DOHH2 (cell line): ENCODE measurements around the gene MTCH1.

Experiments
- H3F3A ChIP-seq: fragments of 200-600 bp; sonication (generic), shearing (Covaris generic); 2 replicates; pipeline ENCODE4 v1.6.0; 2016; ENCODE audit warnings: antibody characterized with exemption, mild to moderate bottlenecking; ENCODE audit not compliant: control insufficient read depth, insufficient read depth
- H3K27ac ChIP-seq: fragments of 200-600 bp; sonication (generic); 2 replicates; pipeline ENCODE4 v1.5.1; 2014; ENCODE audit warnings: low read depth, mild to moderate bottlenecking, low read length, moderate library complexity
- H3K27me3 ChIP-seq: fragments of 200-600 bp; sonication (generic); 2 replicates; pipeline ENCODE4 v1.6.1; 2014; ENCODE audit warnings: mild to moderate bottlenecking, low read length, mixed read lengths; ENCODE audit not compliant: control insufficient read depth
- H3K36me3 ChIP-seq: fragments of 200-600 bp; sonication (generic); 2 replicates; pipeline ENCODE4 v1.6.1; 2014; ENCODE audit warnings: mild to moderate bottlenecking, low read length, moderate library complexity, mixed read lengths; ENCODE audit not compliant: control insufficient read depth
- H3K4me1 ChIP-seq: fragments of 200-600 bp; sonication (generic); 2 replicates; pipeline ENCODE4 v1.6.1; 2014; ENCODE audit warnings: mild to moderate bottlenecking, low read length, mixed read lengths; ENCODE audit not compliant: control insufficient read depth
- H3K4me2 ChIP-seq: fragments of 200-600 bp; sonication (generic); 2 replicates; pipeline ENCODE4 v1.6.0; 2014; ENCODE audit warnings: mild to moderate bottlenecking, low read length, moderate library complexity
- H3K4me3 ChIP-seq: fragments of 200-600 bp; sonication (generic); 2 replicates; pipeline ENCODE4 v1.5.1; 2014; ENCODE audit warnings: mild to moderate bottlenecking, low read length, mixed read lengths
- H3K79me2 ChIP-seq: fragments of 200-600 bp; sonication (generic); 2 replicates; pipeline ENCODE4 v1.6.1; 2014; ENCODE audit warnings: mild to moderate bottlenecking, low read length, mixed read lengths; ENCODE audit not compliant: control insufficient read depth
- H3K9me2 ChIP-seq: fragments of 200-600 bp; sonication (generic); replicated peaks from 2 replicates; pipeline ENCODE4 v1.6.1; 2014; ENCODE audit warnings: mild to moderate bottlenecking, low read length, mixed read lengths; ENCODE audit not compliant: control insufficient read depth
- H3K9me3 ChIP-seq: fragments of 200-600 bp; sonication (generic); 2 replicates; pipeline ENCODE4 v1.6.1; 2014; ENCODE audit warnings: antibody characterized with exemption, low read length, mixed read lengths; ENCODE audit not compliant: control insufficient read depth, insufficient read depth
- H4K20me1 ChIP-seq: fragments of 200-600 bp; sonication (generic); 2 replicates; pipeline ENCODE4 v1.6.0; 2014; ENCODE audit warnings: low read depth, mild to moderate bottlenecking, antibody characterized with exemption, low read length, moderate library complexity; ENCODE audit not compliant: control insufficient read depth, insufficient read depth
- EZH2phosphoT487 ChIP-seq: fragments of 200-600 bp; sonication (generic); IDR thresholded peaks from 2 replicates; pipeline ENCODE4 v1.6.1; 2017; ENCODE audit warnings: borderline replicate concordance, mild to moderate bottlenecking, antibody characterized with exemption, low read length, moderate library complexity, mixed read lengths
- TF ChIP-seq, protein P1 (sequence below): fragments of 200-600 bp; sonication (generic); IDR thresholded peaks from one replicate; pipeline ENCODE4 v1.5.1; 2014; ENCODE audit warnings: antibody characterized with exemption, mild to moderate bottlenecking, low read depth, low read length; ENCODE audit not compliant: poor library complexity, severe bottlenecking

MTCH1 gene

DNA sequence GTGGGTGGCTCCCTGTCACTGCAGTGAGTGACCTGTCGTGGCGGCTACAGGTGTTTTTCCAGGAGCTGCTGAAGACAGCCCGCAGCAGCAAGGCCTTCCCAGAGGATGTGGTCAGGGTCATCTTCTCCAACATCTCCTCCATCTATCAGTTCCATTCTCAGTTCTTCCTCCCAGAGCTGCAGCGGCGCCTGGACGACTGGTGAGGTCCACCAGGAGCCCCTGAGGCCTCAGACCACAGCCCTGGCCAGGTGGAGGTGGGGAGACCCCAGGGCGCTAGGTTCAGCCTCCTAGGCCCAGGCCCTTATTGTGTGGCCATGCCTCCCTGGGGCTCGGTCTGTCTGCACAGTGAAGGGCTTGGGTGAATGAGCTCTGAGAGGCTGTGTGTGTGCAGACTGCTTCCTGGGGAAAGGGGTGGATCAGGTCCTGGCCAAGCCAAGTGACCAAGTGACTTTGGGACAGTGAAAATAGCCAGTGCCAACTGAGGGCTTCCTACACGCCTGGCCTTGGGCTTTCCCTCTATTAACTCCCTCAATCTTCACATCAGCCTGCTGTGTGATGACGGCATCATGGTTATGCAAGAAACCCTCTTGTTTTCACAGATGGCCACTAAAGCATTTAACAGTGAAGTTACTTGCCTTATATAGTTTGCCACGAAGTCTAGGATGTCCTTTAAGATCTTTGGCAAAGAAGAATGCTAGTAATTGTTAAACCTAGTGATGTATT, 25.8 kb upstream of the MTCH1 start:
- Histone ChIP-seq H3K79me2 (no peaks in the 10 kb centered on the region), H3K9me2 (no peaks in the 10 kb centered on the region)

DNA sequence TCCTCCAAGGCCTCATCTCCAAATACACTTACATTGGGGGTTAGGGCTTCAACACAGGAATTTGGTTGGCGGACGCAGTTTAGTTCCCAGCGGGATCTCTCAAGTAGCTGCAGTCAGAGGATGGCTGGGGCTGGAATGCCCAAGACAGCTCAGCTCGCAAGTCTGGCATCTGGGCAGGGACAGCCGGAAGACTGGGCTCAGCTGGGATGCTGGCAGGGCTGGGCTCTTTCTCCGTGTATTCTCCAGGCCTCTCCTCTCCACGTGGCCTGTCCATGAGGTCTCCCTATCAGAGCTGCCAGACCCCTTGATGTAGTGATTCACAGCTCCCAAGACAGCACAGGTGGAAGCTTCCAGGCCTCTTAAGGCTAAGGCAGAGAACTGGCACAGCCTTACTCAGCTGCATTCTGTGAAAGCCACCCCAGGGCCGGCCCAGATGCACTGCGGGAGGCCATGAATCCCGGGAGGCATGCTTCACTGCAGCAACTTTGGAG, 24.5 kb upstream of the MTCH1 start:
- H3K79me2 ChIP-seq: no peaks in the 10 kb centered on the region
- H3K27ac ChIP-seq: no peak overlapping the region
- H3K4me1 ChIP-seq: peaks cover 29% of the 10 kb centered on the region
- no peaks in the 10 kb centered on the region; the same call in 1 of the 2 replicates for H3F3A ChIP-seq
- no peaks in the 10 kb centered on the region for H4K20me1 ChIP-seq
- H3K27me3 ChIP-seq: no peaks in the 10 kb centered on the region
- H3K4me3 ChIP-seq: no peak overlapping the region
- H3K9me2 ChIP-seq: no peaks in the 10 kb centered on the region
- no peaks in the 10 kb centered on the region for H3K9me3 ChIP-seq
- TF ChIP-seq, protein P1, sequence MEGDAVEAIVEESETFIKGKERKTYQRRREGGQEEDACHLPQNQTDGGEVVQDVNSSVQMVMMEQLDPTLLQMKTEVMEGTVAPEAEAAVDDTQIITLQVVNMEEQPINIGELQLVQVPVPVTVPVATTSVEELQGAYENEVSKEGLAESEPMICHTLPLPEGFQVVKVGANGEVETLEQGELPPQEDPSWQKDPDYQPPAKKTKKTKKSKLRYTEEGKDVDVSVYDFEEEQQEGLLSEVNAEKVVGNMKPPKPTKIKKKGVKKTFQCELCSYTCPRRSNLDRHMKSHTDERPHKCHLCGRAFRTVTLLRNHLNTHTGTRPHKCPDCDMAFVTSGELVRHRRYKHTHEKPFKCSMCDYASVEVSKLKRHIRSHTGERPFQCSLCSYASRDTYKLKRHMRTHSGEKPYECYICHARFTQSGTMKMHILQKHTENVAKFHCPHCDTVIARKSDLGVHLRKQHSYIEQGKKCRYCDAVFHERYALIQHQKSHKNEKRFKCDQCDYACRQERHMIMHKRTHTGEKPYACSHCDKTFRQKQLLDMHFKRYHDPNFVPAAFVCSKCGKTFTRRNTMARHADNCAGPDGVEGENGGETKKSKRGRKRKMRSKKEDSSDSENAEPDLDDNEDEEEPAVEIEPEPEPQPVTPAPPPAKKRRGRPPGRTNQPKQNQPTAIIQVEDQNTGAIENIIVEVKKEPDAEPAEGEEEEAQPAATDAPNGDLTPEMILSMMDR: no peak
- no peak for TF ChIP-seq EZH2phosphoT487
- H3K4me2 ChIP-seq: no peak overlapping the region
- H3K36me3 ChIP-seq: no peaks in the 10 kb centered on the region

More for the DNA sequence above, 25.8 kb upstream of the MTCH1 start:
- no peaks in the 10 kb centered on the region for H4K20me1 ChIP-seq
- H3K27ac ChIP-seq: no peak overlapping the region
- no peak overlapping the region for H3K4me3 ChIP-seq
- peaks cover 15% of the 10 kb centered on the region for H3K4me1 ChIP-seq
- no peaks in the 10 kb centered on the region for H3K27me3 ChIP-seq
- H3K9me3 ChIP-seq: no peaks in the 10 kb centered on the region
- no peaks in the 10 kb centered on the region for H3K36me3 ChIP-seq
- H3K4me2 ChIP-seq: no peak overlapping the region
- no peaks in the 10 kb centered on the region; the same call in 1 of the 2 replicates for H3F3A ChIP-seq
- no peak for TF ChIP-seq EZH2phosphoT487
- TF ChIP-seq, protein P1: no peak

- no peak overlapping the region for H3K4me2 ChIP-seq
- H3K36me3 ChIP-seq: no peaks in the 10 kb centered on the region
- no peaks in the 10 kb centered on the region for H3K79me2 ChIP-seq
- no peak overlapping the region for H3K4me3 ChIP-seq
- H3K9me3 ChIP-seq: no peaks in the 10 kb centered on the region
- H3F3A ChIP-seq: no peaks in the 10 kb centered on the region; the same call in none of the 2 replicates
- H3K9me2 ChIP-seq: no peaks in the 10 kb centered on the region
- no peak overlapping the region for H3K27ac ChIP-seq
- peaks cover 46% of the 10 kb centered on the region for H3K4me1 ChIP-seq
- no peaks in the 10 kb centered on the region for H4K20me1 ChIP-seq
- no peaks in the 10 kb centered on the region for H3K27me3 ChIP-seq
- TF ChIP-seq, protein P1: no peak
- TF ChIP-seq EZH2phosphoT487: no peak
These were observed 22.8 kb upstream of the MTCH1 start for GRCh38 chr6:37008484-37009465.
